ENCODE data around the gene GPHN. TPM values are rescaled to one million over a fixed set of nuclear protein-coding genes. Genes with fewer than 3 reads are reported as not detected.
"Not testable (repeated sequence)": the region's sequence is repeated elsewhere in the genome, so short reads cannot be mapped to it uniquely, and the experiment has no call there.

The GPHN gene
- total RNA-seq, 1 donor, result 6.5 TPM

DNA sequence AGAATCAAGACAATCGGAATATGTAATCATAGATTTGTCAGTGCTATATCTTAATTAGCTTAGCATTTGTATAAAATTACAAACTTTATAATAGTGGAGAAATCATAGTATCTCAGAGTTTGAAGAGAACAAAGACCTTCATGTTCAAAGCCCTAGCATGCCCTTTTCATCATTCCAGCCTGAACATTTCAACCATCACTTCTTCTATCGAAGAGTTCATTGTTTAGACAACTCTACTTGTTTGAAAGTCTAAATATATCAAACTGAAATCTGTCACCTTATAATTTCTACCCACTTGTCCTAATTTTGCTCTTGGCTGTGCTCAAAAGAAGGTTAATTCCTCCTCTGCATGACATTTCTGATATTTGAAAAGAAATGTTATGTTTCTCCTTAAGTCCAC, 325.9 kb downstream of the GPHN start:
- TF ChIP-seq, protein P1, sequence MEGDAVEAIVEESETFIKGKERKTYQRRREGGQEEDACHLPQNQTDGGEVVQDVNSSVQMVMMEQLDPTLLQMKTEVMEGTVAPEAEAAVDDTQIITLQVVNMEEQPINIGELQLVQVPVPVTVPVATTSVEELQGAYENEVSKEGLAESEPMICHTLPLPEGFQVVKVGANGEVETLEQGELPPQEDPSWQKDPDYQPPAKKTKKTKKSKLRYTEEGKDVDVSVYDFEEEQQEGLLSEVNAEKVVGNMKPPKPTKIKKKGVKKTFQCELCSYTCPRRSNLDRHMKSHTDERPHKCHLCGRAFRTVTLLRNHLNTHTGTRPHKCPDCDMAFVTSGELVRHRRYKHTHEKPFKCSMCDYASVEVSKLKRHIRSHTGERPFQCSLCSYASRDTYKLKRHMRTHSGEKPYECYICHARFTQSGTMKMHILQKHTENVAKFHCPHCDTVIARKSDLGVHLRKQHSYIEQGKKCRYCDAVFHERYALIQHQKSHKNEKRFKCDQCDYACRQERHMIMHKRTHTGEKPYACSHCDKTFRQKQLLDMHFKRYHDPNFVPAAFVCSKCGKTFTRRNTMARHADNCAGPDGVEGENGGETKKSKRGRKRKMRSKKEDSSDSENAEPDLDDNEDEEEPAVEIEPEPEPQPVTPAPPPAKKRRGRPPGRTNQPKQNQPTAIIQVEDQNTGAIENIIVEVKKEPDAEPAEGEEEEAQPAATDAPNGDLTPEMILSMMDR (IDR thresholded peaks at IDR 0.05; ENCODE audit: insufficient read depth, low read length), result no peak
- no peak overlapping the region for H3K4me3 ChIP-seq (ENCODE audit: low read depth, low read length)
- no peak for DNase-seq (ENCODE audit: low read depth)

DNA sequence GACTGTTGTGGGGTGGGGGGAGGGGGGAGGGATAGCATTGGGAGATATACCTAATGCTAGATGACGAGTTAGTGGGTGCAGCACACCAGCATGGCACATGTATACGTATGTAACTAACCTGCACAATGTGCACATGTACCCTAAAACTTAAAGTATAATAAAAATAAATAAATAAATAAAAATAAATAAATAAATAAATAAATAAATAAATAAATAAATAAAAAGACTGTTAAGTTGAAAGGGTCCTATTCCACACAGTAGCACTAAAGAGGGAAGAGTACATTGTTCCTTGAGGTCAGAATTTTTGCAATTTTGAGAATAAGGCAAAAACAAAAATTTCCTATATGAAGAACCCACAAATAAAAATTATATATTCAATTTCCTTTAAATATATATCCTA, 329.5 kb downstream of the GPHN start:
- H3K4me3 ChIP-seq (ENCODE audit: low read depth, low read length); DNase-seq (ENCODE audit: low read depth): not testable (repeated sequence)

DNA sequence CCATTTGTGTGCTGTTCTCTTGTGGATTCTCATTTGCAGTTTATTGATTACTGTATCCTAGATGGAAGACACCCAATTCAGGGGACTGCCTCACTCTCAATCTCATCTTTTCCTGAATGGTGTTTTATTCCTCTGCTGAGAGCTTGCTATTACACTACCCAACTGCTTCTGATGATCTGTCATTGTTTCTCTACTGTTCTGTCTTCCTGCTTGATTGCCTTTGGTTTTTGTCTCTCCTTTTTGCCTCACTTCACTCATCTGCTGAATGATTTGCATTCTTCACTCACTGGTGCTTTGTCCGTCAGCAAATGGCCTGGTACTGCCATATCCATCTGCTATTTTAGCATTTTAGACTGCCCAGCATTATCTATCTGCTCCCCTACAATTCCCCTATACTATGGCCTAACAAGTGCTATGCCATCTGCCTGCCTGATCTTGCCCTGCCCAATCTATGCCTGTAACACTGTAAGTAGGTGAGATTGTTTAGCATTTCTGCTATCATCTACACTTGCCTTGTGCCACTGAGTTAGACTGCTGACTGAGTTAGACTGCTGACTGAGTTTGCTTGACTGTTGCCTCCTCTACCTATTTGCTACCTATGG, 335.1 kb downstream of the GPHN start:
- no peak overlapping the region for H3K4me3 ChIP-seq (ENCODE audit: low read depth, low read length)
- TF ChIP-seq, protein P1 (IDR thresholded peaks at IDR 0.05; ENCODE audit: insufficient read depth, low read length), result no peak

DNA sequence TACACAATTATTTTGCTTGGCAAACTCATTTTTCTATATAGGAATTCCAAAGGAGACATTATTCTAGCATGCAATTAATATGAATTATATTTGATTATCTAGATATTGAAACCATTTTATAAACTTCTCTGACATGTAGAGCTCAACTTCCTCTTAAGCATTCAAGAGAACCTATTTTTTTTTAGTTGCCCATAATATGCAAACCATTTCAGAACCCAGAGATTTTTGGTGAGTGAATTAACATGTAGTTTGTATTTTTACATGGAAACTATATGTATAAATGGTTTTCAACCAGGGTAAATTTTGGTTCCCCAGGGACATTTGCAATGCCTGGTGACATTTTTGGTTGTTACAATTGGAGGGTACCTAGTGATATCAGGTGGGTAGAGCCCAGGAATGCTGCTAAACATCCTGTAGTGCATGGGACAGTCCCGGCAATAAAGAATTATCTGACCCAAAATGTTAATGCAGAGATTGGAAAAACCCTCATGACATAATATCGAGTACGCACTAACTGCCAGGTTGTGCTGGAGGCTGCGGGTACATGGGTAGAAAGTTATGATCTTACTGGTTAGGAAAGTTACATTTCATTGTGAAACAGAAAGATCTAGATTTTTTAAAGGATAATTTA, 342.4 kb downstream of the GPHN start:
- TF ChIP-seq, protein P1 (IDR thresholded peaks at IDR 0.05; ENCODE audit: insufficient read depth, low read length), result no peak
- no peak overlapping the region for H3K4me3 ChIP-seq (ENCODE audit: low read depth, low read length)

More for the DNA sequence above, 335.1 kb downstream of the GPHN start:
- no peak for DNase-seq (ENCODE audit: low read depth)

DNA sequence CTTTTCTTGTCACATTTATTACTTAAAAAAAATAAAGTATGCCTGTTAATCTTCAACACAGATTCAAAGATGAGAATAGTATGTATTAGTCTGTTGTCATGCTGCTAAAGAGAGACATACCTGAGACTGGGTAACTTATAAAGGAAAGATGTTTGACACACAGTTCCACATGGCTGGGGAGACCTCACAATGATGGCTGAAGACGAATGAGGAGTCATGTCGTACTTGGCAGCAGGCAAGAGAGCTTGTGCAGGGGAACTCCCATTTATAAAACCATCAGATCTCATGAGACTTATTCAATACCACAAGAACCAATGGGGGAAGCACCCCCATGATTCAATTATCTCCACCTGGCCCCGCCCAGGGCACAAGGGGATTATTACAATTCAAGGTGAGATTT, 345.4 kb downstream of the GPHN start:
- TF ChIP-seq, protein P1 (IDR thresholded peaks at IDR 0.05; ENCODE audit: insufficient read depth, low read length), result no peak
- DNase-seq (ENCODE audit: low read depth), result no peak
- H3K4me3 ChIP-seq (ENCODE audit: low read depth, low read length), result no peak overlapping the region

More for the DNA sequence above, 342.4 kb downstream of the GPHN start:
- DNase-seq (ENCODE audit: low read depth), result no peak

DNA sequence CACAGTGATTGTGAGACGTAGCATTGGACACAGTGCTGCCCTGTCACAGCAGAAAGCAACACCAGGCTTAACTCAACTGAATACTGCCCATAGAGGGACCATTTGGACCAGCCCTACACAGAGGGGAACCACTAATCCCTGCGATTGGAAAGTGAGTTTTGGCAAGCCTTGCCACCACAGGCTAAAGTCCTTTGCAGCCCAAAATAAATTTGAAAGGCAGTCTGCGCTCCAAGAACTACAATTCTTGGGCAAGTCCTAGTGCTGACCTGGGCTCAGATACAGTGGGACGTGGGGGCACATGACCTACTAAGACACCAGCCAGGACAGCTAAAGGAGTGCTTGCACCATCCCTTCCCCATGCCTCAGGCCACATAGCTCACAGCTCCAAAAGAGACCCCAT, 349.9 kb downstream of the GPHN start:
- H3K4me3 ChIP-seq (ENCODE audit: low read depth, low read length), result no peak overlapping the region
- DNase-seq (ENCODE audit: low read depth), result no peak
- TF ChIP-seq, protein P1 (IDR thresholded peaks at IDR 0.05; ENCODE audit: insufficient read depth, low read length), result no peak

DNA sequence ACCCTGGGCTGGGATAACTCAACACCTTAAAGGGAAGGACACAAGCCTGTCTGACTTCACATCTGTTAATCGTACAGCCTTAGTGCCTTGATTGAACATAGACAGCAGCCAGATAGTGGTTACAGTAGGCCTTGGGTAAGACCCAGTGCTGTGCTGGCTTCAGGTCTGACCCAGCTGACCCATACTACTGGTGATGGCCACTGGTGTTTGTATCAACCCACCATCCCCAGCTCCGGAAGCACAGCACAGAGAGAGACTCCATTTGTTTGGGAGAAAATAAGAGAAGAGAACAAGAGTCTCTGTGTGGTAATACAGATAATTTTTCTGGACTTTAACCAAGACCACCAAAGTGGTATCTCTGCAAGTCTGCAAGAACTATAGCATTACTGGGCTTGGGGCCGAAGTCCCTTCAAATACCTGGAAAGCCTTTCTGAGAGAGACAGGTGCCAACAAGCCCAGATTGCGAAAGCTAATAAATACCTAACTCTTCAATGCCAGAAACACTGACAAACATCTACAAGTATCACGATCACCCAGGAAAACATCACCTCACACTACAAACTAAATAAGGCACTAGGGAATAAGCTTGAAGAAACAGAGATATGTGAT, 351.2 kb downstream of the GPHN start:
- TF ChIP-seq, protein P1 (IDR thresholded peaks at IDR 0.05; ENCODE audit: insufficient read depth, low read length), result no peak
- DNase-seq (ENCODE audit: low read depth), result no peak
- no peak overlapping the region for H3K4me3 ChIP-seq (ENCODE audit: low read depth, low read length)

Data from fibroblast of the aortic adventitia (primary cell).